A549 treated with CpdA at 1 μM for 4 hours (cell line): ENCODE data around the gene CNNM3. TPM values are rescaled to one million over a fixed set of nuclear protein-coding genes. Genes with fewer than 3 reads are reported as not detected.

Experiments
- total RNA-seq: library from RNA; stranded (reverse); fragments of 200-300 nt; extraction: Qiagen RNA extraction; gene quantifications from 5 replicates; pipeline ENCODE4 v1.2.3, GENCODE V29; 2022; ENCODE audit warnings: low read depth

The CNNM3 gene
- total RNA-seq: 12.6 to 17.5 TPM (median 16.3 TPM) in 5 replicates

DNA sequence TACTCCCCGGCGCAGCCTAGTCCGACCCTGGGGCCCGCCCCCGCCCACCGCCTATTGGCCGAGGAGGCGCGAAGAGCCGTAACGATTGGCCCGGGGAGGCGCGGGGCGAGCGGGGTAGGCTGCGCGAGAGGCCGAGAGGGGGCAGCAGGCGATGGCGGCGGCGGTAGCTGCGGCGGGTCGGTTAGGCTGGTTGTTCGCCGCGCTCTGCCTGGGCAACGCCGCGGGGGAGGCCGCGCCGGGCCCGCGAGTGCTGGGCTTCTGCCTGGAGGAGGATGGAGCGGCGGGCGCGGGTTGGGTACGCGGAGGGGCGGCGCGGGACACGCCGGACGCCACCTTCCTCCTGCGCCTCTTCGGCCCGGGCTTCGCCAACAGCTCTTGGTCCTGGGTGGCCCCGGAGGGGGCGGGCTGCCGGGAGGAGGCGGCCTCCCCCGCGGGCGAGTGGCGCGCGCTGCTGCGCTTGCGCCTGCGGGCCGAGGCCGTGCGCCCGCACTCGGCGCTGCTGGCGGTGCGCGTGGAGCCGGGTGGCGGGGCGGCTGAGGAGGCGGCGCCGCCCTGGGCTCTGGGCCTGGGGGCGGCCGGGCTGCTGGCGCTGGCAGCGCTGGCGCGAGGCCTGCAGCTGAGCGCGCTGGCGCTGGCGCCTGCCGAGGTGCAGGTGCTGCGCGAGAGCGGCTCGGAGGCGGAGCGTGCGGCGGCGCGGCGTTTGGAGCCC, at the start of gene CNNM3:
Gene CNNM3 (plus strand): TSS at position 142 of the 709 bp plus-strand sequence. CDS start 10 bp downstream, at position 152.

DNA sequence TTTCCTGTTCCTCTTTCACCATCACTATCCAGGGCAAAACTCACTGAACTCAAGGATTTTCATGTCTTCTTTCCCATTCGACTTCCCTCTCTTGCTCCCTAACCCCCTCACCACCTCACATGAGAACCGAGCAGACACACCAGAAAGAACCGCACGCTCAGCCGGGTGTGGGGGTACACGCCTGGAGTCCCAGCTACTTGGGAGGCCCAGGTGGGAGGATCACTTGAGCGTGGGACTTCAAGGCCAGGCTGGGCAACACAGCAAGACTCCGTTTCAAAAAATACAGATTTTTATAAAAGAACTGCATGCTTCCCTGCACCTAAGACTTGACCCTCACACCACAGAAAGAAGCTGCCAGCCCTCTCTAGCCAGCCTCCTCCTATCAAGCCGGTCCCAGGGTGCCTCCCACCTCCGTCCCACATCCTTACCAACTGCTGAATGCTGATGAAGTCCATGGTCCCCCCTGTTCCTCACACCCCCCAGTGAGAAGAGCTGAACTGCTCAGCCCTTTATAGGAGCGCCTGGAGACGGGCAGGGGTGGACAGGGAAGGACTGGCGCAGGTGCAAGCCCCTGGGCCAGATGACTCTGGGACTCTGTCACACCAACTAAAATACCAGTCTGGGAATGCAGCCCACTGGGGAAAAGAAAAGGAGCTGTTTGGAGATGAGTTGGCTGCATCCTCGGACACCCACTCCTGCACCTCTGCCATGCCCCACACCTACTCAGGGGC, 27.6 kb downstream of the CNNM3 start, which contains the start of gene ANKRD23:
Gene ANKRD23 (minus strand): TSS at position 484 of the 731 bp plus-strand sequence. CDS start 29 bp downstream, at position 455.

DNA sequence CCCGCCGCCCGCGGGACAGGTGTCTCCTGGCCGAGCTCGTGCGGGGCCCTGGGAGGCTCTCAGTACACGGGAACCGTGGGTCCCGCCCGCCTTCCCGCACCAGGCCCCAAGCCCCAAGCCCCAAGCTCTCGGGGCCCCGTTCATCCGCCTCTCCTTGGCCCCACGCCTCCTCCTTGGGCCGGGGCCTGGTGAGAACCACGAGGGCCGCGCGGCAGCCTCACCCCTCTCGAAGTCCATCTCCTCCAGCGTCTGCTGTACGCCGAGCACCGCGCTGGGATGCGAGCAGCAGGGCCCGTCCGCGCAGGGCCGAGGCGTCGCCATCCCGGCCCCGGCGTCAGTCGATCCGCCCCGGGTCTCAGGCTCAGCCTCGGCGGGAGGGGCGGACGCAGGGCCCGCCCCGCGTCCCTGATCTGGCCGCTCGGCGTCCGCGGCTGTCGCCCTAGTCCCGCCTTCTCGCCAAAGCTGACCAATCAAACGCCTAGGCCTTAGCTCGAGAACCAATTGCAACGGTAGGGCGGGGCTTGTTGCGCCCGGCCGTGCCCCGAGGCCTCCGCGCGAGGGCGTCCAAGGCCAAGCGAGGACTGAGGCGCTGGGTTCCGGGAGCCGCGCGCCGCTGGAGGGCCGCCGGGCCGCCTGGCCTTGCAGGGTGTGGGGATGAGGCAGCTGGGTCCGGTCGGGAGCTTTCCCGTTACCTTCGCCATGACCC, 41.8 kb downstream of the CNNM3 start, which contains the start of gene ANKRD39:
Gene ANKRD39 (minus strand): TSS at position 350 of the 706 bp plus-strand sequence. CDS start 29 bp downstream, at position 321.

GRCh38 chr2:96869822-96870625, 54.0 kb downstream of the CNNM3 start, which contains the start of gene SEMA4C:
TSS of gene SEMA4C (minus strand) at chr2:96870080. CDS start at chr2:96867886, 2,194 bp downstream.

Other genes starting within 250 kb of the CNNM3 start
- 29.4 to 36.6 TPM (median 33.1 TPM) in 5 replicates for gene KANSL3, start 178.0 kb upstream of the CNNM3 start, total RNA-seq
- gene FER1L5, start 173.5 kb upstream of the CNNM3 start, total RNA-seq: not detected in 5 replicates
- gene LMAN2L, start 76.2 kb upstream of the CNNM3 start, total RNA-seq: 22.6 to 26.7 TPM (median 25.9 TPM) in 5 replicates
- 14.7 to 21.2 TPM (median 19.4 TPM) in 5 replicates for gene CNNM4, start 55.4 kb upstream of the CNNM3 start, total RNA-seq
- 1.0 to 2.9 TPM (median 1.8 TPM) in 5 replicates for gene ANKRD23, start 27.8 kb downstream of the CNNM3 start, total RNA-seq
- gene ANKRD39, start 41.7 kb downstream of the CNNM3 start, total RNA-seq: 20.7 to 24.8 TPM (median 22.8 TPM) in 5 replicates
- gene SEMA4C, start 53.8 kb downstream of the CNNM3 start, total RNA-seq: 16.7 to 24.5 TPM (median 21.2 TPM) in 5 replicates
- not detected in 5 replicates for gene FAM178B, start 170.3 kb downstream of the CNNM3 start, total RNA-seq